ENCODE measurements around the gene GLOD4. TPM values are rescaled to one million over a fixed set of nuclear protein-coding genes. Genes with fewer than 3 reads are reported as not detected.
"Not testable (repeated sequence)": the region's sequence is repeated elsewhere in the genome, so short reads cannot be mapped to it uniquely, and the experiment has no call there.

GLOD4 gene
- polyA plus RNA-seq, 3 donors = 41.8 to 50.7 (median 50.6) TPM

DNA sequence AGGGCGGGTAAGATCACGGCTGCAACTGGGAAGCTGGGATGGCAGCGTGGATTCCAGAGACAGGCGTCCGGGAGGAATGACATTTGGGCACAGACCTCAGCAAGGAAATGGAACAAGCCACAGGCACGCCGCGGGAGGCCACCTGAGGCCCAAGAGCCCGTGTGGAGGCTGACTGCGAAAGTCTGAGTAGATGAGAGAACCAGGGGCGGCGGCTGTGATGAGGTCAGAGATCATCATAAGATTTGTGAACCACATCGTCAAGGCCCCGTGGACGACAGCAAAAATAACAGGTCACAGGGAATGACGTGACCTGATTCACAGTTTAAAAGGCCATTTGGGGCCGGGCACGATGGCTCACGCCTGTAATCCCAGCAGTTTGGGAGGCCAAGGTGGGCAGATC lies 48.3 kb upstream of the GLOD4 start:
- H3K27ac Mint-ChIP-seq = no peak overlapping the region
- H3K4me1 Mint-ChIP-seq = no peaks in the 10 kb centered on the region
- TF ChIP-seq, protein P1, sequence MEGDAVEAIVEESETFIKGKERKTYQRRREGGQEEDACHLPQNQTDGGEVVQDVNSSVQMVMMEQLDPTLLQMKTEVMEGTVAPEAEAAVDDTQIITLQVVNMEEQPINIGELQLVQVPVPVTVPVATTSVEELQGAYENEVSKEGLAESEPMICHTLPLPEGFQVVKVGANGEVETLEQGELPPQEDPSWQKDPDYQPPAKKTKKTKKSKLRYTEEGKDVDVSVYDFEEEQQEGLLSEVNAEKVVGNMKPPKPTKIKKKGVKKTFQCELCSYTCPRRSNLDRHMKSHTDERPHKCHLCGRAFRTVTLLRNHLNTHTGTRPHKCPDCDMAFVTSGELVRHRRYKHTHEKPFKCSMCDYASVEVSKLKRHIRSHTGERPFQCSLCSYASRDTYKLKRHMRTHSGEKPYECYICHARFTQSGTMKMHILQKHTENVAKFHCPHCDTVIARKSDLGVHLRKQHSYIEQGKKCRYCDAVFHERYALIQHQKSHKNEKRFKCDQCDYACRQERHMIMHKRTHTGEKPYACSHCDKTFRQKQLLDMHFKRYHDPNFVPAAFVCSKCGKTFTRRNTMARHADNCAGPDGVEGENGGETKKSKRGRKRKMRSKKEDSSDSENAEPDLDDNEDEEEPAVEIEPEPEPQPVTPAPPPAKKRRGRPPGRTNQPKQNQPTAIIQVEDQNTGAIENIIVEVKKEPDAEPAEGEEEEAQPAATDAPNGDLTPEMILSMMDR (IDR thresholded peaks at IDR 0.05) = no peak
- peaks cover 2 to 21% (median 14%) of the 10 kb centered on the region in 7 donors for H3K9me3 Mint-ChIP-seq
- H3K79me2 ChIP-seq (ENCODE audit: insufficient read depth, low read length) = no peaks in the 10 kb centered on the region
- no peak overlapping the region for H3K4me2 ChIP-seq (replicated peaks; ENCODE audit: extremely low read depth, low read length, poor library complexity, severe bottlenecking)
- H3K9me3 ChIP-seq (replicated peaks in 1 of 2; ENCODE audit: control insufficient read depth in 1 of 2, insufficient read depth in 1 of 2, low read length in 2 of 2) = peaks cover 5 to 9% of the 10 kb centered on the region in 2 donors
- H3K4me3 Mint-ChIP-seq = no peak overlapping the region
- H2AFZ ChIP-seq (ENCODE audit: insufficient read depth, low read depth, low read length, poor library complexity, severe bottlenecking) = no peak overlapping the region
- H3K36me3 Mint-ChIP-seq = no peaks in the 10 kb centered on the region
- no peak overlapping the region for H3K9ac ChIP-seq (ENCODE audit: insufficient read depth, low read length, poor library complexity, severe bottlenecking)
- WGBS (ENCODE audit: insufficient coverage) = 83% methylated on average over 19 of the region's 19 CpGs
- H3K27me3 ChIP-seq (ENCODE audit: control insufficient read depth in 2 of 2, insufficient read depth in 2 of 2, low read length in 2 of 2) = no peaks in the 10 kb centered on the region
- no peaks in the 10 kb centered on the region for H3K4me1 ChIP-seq (ENCODE audit: control insufficient read depth in 1 of 2, insufficient read depth in 2 of 2, low read length in 2 of 2)
- no peak for DNase-seq
- intact Hi-C loops (cut with micrococcal nuclease) = no loop called here
- H4K20me1 ChIP-seq (ENCODE audit: insufficient read depth, low read length) = no peaks in the 10 kb centered on the region
- peaks cover 2 to 4% (median 4%) of the 10 kb centered on the region in 3 donors for H3K27me3 Mint-ChIP-seq (ENCODE audit: low read depth in 3 of 3)
- no peaks in the 10 kb centered on the region for H3K36me3 ChIP-seq (replicated peaks in 1 of 2; ENCODE audit: control insufficient read depth in 1 of 2, insufficient read depth in 2 of 2, low read length in 2 of 2)
- H3K27ac ChIP-seq (ENCODE audit: low read depth in 1 of 2, low read length in 2 of 2) = no peak overlapping the region
- H3K4me3 ChIP-seq (replicated peaks in 1 of 3; ENCODE audit: low read depth in 2 of 3, low read length in 3 of 3) = no peak overlapping the region

DNA sequence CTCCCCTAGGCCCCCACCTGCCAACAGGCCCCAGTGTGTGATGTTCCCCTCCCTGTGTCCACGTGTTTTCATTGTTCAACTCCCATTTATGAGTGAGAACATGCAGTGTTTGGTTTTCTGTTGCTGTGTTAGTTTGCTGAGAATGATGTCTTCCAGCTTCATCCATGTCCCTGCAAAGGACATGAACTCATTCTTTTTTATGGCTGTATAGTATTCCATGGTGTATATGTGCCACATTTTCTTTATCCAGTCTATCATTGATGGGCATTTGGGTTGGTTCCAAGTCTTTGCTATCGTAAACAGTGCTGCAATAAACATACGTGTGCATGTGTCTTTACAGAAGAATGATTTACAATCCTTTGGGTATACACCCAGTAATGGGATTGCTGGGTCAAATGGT lies 47.5 kb upstream of the GLOD4 start:
- peaks cover 2 to 19% (median 14%) of the 10 kb centered on the region in 7 donors for H3K9me3 Mint-ChIP-seq
- H3K27me3 Mint-ChIP-seq (ENCODE audit: low read depth in 3 of 3); H3K9me3 ChIP-seq (replicated peaks in 1 of 2; ENCODE audit: control insufficient read depth in 1 of 2, insufficient read depth in 1 of 2, low read length in 2 of 2); H3K27ac ChIP-seq (ENCODE audit: low read depth in 1 of 2, low read length in 2 of 2); DNase-seq; H3K27ac Mint-ChIP-seq; H3K9ac ChIP-seq (ENCODE audit: insufficient read depth, low read length, poor library complexity, severe bottlenecking); H3K79me2 ChIP-seq (ENCODE audit: insufficient read depth, low read length); H3K4me1 Mint-ChIP-seq; H3K36me3 Mint-ChIP-seq; intact Hi-C loops (cut with micrococcal nuclease); H4K20me1 ChIP-seq (ENCODE audit: insufficient read depth, low read length); H2AFZ ChIP-seq (ENCODE audit: insufficient read depth, low read depth, low read length, poor library complexity, severe bottlenecking); H3K4me3 ChIP-seq (replicated peaks in 1 of 3; ENCODE audit: low read depth in 2 of 3, low read length in 3 of 3); H3K27me3 ChIP-seq (ENCODE audit: control insufficient read depth in 2 of 2, insufficient read depth in 2 of 2, low read length in 2 of 2); H3K36me3 ChIP-seq (replicated peaks in 1 of 2; ENCODE audit: control insufficient read depth in 1 of 2, insufficient read depth in 2 of 2, low read length in 2 of 2); H3K4me2 ChIP-seq (replicated peaks; ENCODE audit: extremely low read depth, low read length, poor library complexity, severe bottlenecking); H3K4me3 Mint-ChIP-seq; H3K4me1 ChIP-seq (ENCODE audit: control insufficient read depth in 1 of 2, insufficient read depth in 2 of 2, low read length in 2 of 2): not testable (repeated sequence)
- WGBS (ENCODE audit: insufficient coverage) = no CpG with 5 or more reads among the region's 3 CpGs
